Tibial artery (tissue), 4 donors: ENCODE results near the gene PPM1M.

Experiments used
- DNase-seq, 2 donors: peaks; one replicate each; pipeline ENCODE4 v3.0.0-alpha.2; 2019
- H3K27ac ChIP-seq, 2 donors: fragments of 200-600 bp; sonication (generic) in 1 of 2; 1 replicate in 1 of 2; 2 replicates in 1 of 2; pipeline ENCODE4 v1.5.1; 2018 to 2019; ENCODE audit warnings: mild to moderate bottlenecking in 1 of 2
- H3K27me3 ChIP-seq, 2 donors: fragments of 200-600 bp; sonication (generic) in 1 of 2; one replicate each; pipeline versions ENCODE4 v1.5.1 to v1.6.0; 2016 to 2019
- H3K36me3 ChIP-seq, 3 donors: fragments of 200-600 bp; sonication (generic) in 2 of 3; one replicate each; pipeline ENCODE4 v1.5.1; 2016 to 2019; ENCODE audit warnings: mild to moderate bottlenecking in 2 of 3
- H3K4me1 ChIP-seq, 4 donors: fragments of 200-600 bp; sonication (generic) in 2 of 4; 1 replicate in 3 of 4; 2 replicates in 1 of 4; pipeline ENCODE4 v1.5.1; 2016 to 2019
- H3K4me3 ChIP-seq, 2 donors: fragments of 200-600 bp; sonication (generic) in 1 of 2; 1 replicate in 1 of 2; 2 replicates in 1 of 2; pipeline ENCODE4 v1.5.1; 2018 to 2019; ENCODE audit warnings: mild to moderate bottlenecking in 2 of 2
- H3K9me3 ChIP-seq, 3 donors: fragments of 200-600 bp; sonication (generic) in 1 of 3; one replicate each; pipeline ENCODE4 v1.5.1; 2016 to 2019
- intact Hi-C: fragments of 100-400 bp; cut with DNase I; formaldehyde crosslinking; loops from one replicate; pipeline ENCODE4 v1.15.0; 2023; ENCODE audit warnings: low total_unique reads
- TF ChIP-seq, protein P1 (sequence below), 2 experiments: fragments of 200-600 bp in 1 of 2; fragments of 450-650 bp in 1 of 2; IDR thresholded peaks; one replicate each; pipeline ENCODE4 v1.5.1; 2017 to 2019; ENCODE audit warnings: antibody characterized with exemption in 2 of 2, mild to moderate bottlenecking in 1 of 2, moderate library complexity in 1 of 2

Gene PPM1M

DNA sequence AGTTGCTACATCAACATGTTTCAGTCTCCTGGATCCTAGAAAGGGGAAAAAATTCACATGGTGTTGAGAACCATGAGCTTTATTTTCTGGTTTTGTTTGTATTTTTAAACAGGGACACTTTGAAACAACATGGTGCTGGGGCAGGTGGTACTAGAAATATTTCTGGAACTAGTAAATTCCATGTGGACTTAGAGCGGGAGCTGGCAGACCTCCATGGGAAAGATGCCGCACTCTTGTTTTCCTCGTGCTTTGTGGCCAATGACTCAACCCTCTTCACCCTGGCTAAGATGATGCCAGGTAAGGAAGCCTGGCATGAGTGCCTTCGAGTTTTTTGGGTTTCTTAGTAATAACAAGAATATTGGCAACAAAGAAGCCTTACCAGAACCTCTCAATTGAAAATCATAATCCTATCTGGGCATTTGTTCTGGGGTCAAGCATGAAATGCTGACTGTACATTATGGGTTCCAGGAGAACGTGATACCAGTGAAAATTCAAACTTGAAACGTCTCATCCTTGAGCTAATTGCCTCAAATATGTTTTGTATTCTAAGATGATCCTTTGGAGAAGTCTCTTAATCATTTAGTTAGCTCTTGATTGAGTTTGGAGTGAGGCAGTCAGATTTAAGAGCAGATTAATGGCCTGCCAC lies 39.7 kb upstream of the PPM1M start:
- Histone ChIP-seq H3K36me3 (peaks cover 82 to 95% (median 89%) of the 10 kb centered on the region in 3 donors), H3K4me3 (no peak overlapping the region), H3K9me3 (no peaks in the 10 kb centered on the region), H3K27me3 (no peaks in the 10 kb centered on the region), H3K27ac (no peak overlapping the region), H3K4me1 (no peaks in the 10 kb centered on the region)
- intact Hi-C loops, result no loop called here
- DNase-seq, result no peak
- TF ChIP-seq, protein P1, sequence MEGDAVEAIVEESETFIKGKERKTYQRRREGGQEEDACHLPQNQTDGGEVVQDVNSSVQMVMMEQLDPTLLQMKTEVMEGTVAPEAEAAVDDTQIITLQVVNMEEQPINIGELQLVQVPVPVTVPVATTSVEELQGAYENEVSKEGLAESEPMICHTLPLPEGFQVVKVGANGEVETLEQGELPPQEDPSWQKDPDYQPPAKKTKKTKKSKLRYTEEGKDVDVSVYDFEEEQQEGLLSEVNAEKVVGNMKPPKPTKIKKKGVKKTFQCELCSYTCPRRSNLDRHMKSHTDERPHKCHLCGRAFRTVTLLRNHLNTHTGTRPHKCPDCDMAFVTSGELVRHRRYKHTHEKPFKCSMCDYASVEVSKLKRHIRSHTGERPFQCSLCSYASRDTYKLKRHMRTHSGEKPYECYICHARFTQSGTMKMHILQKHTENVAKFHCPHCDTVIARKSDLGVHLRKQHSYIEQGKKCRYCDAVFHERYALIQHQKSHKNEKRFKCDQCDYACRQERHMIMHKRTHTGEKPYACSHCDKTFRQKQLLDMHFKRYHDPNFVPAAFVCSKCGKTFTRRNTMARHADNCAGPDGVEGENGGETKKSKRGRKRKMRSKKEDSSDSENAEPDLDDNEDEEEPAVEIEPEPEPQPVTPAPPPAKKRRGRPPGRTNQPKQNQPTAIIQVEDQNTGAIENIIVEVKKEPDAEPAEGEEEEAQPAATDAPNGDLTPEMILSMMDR (IDR thresholded peaks at IDR 0.05), result no peak

DNA sequence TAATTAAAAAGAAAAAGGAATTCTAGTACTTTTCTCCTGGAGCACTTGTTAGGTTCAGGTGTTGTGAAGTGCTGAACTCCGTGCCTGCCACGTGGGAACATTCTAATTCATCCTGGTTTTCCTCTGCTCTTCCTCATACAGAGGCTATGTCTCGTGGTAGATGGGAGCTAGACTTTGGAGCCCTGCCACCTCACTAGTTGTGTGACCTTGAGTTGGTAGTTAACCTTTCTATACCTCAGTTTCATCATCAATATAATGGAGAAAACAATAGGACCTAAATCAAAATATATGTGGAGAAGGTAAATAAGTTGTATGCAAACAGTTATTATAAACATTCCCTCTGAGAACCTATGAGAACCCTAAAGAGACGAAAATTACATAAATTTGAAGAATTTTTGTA lies 37.0 kb upstream of the PPM1M start:
- DNase-seq, result no peak
- Histone ChIP-seq H3K27me3 (no peaks in the 10 kb centered on the region), H3K4me1 (no peaks in the 10 kb centered on the region), H3K36me3 (peaks cover 95 to 100% (median 97%) of the 10 kb centered on the region in 3 donors), H3K27ac (no peak overlapping the region), H3K9me3 (no peaks in the 10 kb centered on the region), H3K4me3 (no peak overlapping the region)
- TF ChIP-seq, protein P1 (IDR thresholded peaks at IDR 0.05), result no peak
- intact Hi-C loops, result no loop called here

DNA sequence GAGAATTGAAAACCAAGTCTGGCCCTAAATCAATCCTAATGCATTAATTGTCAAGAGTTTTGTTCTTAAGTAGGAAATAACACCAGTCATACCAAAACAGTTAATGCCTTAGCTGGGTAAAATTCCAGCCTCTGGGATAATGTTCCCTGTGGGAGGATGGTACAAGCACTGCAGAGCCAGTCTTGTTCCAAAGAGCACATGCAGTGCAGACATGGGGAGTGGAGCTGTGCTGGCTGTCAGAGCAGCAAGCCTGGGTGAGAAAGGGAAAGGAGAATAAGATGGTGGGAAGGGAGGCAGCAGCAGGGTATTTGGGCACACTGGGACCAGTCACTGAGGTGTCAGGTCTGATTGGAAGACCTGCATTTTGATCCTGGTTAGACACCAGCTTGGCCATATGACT lies 35.5 kb upstream of the PPM1M start:
- TF ChIP-seq, protein P1 (IDR thresholded peaks at IDR 0.05), result no peak
- peaks cover 87 to 100% (median 97%) of the 10 kb centered on the region in 3 donors for H3K36me3 ChIP-seq
- no peak for DNase-seq
- H3K27me3 ChIP-seq, result no peaks in the 10 kb centered on the region
- no peak overlapping the region for H3K27ac ChIP-seq
- intact Hi-C loops, result no loop called here
- no peaks in the 10 kb centered on the region for H3K4me1 ChIP-seq
- no peak overlapping the region for H3K4me3 ChIP-seq
- no peaks in the 10 kb centered on the region for H3K9me3 ChIP-seq

DNA sequence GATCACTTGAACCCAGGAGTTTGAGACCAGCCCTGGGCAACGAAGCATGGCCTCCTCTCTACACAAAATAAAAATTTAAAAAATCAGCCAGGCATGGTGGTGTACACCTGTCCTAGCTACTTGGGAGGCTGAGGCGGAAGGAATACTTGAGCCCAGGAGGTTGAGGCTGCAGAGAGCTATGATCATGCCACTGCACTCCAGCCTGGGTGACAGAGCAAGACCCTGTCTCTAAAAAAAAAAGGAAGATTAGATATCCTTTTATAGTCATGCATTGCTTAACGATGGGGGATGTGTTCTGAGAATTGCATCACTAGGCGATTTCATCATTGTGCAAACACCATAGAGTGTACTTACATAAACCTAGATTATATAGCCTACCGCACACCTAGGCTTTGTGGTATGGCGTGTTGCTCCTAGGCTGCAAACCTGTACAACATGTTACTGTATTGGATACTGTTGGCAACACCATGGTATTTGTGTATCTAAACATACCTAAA lies 35.0 kb upstream of the PPM1M start:
- H3K36me3 ChIP-seq, result peaks cover 82 to 100% (median 97%) of the 10 kb centered on the region in 3 donors

DNA sequence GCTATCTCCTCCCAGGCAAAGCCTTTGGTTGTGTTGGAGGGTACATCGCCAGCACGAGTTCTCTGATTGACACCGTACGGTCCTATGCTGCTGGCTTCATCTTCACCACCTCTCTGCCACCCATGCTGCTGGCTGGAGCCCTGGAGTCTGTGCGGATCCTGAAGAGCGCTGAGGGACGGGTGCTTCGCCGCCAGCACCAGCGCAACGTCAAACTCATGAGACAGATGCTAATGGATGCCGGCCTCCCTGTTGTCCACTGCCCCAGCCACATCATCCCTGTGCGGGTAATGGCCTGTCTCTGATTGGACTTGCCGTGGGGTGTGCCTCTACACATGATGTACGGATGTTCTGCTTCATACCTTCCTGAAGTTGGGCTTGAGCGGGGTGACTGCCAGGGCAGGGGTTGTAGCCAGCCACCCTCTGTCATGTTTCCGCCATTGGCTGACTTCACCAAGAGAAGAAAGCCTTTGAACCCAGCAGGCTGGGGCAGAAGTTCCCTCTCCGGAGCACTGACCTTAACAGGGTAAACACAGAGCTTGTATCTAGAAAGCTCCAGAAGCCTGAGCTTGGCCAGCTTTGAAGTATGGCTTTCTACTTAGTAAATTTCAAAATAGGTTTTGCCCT lies 34.2 kb upstream of the PPM1M start:
- DNase-seq, result no peak
- intact Hi-C loops, result no loop called here

More for the DNA sequence above, 35.0 kb upstream of the PPM1M start:
- DNase-seq, result no peak
- Histone ChIP-seq H3K27me3 (no peaks in the 10 kb centered on the region), H3K4me3 (no peak overlapping the region), H3K4me1 (no peaks in the 10 kb centered on the region), H3K9me3 (no peaks in the 10 kb centered on the region), H3K27ac (no peak overlapping the region)
- TF ChIP-seq, protein P1 (IDR thresholded peaks at IDR 0.05), result no peak
- intact Hi-C loops, result no loop called here

More for the DNA sequence above, 34.2 kb upstream of the PPM1M start:
- Histone ChIP-seq H3K4me3 (no peak overlapping the region), H3K27ac (no peak overlapping the region), H3K4me1 (peaks cover 0 to 1% (median under 1%) of the 10 kb centered on the region in 4 donors), H3K9me3 (no peaks in the 10 kb centered on the region), H3K27me3 (no peaks in the 10 kb centered on the region), H3K36me3 (peaks cover 74 to 95% (median 93%) of the 10 kb centered on the region in 3 donors)
- TF ChIP-seq, protein P1 (IDR thresholded peaks at IDR 0.05), result no peak
